GM18502 (cell line): Measurements from ENCODE around the gene RNU6-7.
A peak's percentile ranks its signal among the peaks of the same experiment; 100 is the strongest.

Experiments
- ATAC-seq: cut with Tn5 transposase; IDR thresholded peaks from one replicate; pipeline ENCODE4 v1.9.1; 2021; ENCODE audit warnings: mild to moderate bottlenecking; ENCODE audit not compliant: unreplicated experiment, poor library complexity

RNU6-7 gene

DNA sequence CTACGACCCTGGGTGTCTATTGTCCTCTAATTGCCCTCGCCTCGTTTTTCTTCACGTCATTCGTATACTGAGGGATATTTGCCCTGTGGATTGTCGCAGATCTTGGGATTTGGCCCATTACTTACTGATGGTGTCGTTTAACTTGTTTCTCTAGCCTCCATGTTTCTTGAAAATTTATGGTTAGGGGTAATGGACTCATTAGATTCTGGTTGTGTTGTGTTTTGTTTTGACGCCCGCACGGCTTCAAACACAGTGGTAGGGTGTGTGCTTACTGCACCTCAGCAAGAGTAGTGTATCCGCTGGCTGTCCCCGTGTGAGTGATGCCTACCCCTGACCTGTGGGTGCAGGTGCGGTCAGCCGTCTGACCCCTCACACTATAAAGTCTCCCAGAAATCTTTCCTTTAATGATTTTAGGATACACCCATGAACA is 2.1 kb downstream of the RNU6-7 start:
- ATAC-seq: no peak

- no peak for ATAC-seq
Observed at GRCh38 chr14:32205554-32205953, 3.7 kb downstream of the RNU6-7 start.

GRCh38 chr14:32205984-32206383 is 4.1 kb downstream of the RNU6-7 start:
- no peak for ATAC-seq

DNA sequence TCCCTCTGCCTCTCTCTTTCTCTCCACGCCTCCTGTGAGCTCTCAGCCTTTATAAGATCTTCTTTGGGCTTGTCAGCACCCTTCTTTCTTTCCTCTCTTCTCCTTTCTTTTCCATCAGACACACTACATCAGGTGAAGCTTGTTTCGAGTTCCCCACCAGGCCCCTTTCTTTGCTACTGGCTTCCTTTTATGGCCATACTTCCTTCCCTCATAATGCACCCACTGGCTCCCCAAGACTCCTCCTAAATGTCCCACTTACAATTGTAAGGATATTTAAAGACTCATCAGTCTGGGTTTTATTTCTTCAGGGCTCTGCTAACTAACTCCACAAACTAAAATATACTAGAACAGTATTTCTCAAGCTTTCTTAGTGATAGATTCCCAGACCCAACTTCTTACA is 4.7 kb downstream of the RNU6-7 start:
- ATAC-seq: no peak

- no peak for ATAC-seq
Observed at GRCh38 chr14:32208490-32208889, 6.6 kb downstream of the RNU6-7 start.

DNA sequence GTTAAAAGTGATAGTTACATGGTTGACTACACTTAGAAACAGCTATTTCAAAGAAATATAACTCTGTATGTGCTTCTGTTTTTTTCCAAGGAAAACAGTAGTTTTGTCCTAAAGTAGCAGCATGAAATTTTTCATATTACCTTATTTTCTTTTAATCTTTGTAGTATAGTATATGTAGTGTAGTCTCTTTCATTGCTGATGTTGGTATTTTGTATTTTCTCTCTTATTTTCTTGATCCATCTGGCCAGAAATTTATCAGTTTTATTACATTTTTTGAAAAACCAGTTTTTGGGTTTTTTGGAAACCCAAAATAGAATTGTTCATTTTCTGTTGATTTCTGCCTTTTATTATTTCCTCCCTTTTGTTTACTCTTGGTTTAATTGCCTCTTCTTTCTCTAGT is 7.6 kb downstream of the RNU6-7 start:
- no peak for ATAC-seq

- ATAC-seq: no peak
Observed at GRCh38 chr14:32211068-32211404, 9.2 kb downstream of the RNU6-7 start.

DNA sequence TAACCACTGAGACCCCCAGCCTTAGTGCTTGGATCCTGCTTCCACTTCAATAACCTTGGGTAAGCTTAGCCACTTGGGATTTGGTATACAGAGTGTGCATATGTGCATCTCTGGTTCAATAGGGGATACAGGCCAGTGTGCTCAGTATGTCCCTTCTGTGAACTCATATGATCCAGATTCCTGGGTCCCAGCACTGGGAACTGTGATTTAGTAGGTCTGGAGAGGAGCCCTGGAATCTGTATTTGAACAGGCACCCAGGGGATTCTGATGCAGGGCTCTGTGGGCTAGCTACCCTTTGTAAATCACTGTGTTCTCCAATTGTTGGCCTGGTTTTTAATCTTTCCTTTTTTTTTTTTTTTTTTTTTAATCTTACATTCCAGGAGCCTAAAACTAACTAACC is 11.0 kb downstream of the RNU6-7 start:
- no peak for ATAC-seq

- ATAC-seq: no peak
Observed at GRCh38 chr14:32217301-32217700, 15.5 kb downstream of the RNU6-7 start.

DNA sequence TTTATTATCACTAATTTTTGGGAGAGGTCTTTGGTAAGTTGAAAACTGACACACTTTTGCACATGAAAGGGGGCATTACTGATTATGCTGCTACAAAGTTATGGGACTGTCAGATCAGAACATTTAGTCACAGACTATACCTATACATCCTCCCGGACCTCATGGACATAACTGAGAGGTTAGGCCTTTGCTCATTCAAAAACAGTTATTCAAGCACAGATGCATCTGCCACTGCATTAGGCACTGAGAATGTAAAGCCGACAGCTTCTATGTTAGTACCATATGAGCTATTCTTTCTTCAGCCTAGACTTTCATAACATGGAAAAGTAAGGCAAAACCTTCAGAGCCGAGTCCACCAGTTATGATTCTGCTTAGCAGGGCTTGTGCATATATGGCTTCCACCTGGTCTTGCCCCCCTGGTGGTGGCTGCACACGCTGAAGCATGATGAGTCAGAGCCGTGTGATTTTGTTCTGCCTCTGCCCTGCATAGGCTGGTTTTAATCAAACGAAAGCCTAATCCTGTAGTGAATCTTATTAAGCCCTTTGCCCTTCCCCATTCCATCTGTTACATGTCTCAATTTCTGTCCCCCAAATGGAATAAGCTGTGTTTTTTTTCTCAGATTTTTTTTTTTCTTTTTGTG is 23.0 kb downstream of the RNU6-7 start:
- peak; percentile 46 for ATAC-seq

DNA sequence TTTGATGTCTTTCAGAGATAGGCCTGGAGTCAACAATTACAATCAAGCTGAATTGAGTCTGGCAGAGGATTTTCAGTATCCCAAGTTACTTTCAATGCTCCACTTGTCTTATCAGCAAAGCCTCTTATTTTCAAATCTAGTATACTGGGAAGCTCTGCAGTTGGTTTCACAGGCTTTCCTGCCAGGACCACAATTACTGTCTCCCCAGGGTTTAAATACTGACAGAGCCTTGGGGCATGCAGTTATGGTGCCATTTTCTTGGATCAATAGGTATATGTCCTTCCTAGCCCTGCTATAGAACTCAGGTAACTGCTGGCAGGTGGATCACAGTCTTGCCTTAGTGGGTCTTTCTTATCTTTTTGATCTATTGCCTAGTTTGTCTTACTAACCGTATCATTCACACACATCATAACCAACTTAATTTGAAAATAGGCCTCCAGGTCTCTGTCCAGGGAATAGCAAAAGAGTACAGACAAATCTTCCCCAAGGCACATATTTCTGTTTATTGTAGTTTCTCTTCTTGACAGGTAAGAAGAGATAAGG is 23.6 kb downstream of the RNU6-7 start:
- ATAC-seq: no peak

GRCh38 chr14:32226056-32226455 is 24.2 kb downstream of the RNU6-7 start:
- ATAC-seq: no peak

DNA sequence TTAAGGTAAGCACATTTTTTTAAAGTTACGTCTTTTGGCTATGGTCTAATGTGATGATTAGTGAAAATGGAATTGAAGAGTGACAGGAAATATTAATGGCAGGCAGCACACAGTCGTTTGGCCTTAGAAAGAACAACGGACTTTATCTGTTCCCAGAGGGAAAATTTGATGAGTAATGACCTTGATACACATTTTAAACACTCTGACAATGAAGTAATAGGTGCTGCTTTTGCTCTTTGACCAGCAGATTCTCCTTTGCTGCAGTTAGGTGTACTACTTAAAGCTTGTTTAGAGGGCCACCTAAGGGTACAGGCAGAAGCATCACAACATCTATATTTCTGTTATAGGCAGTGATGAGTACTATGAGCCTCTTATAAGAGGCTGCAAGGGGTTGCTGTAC is 28.3 kb downstream of the RNU6-7 start:
- no peak for ATAC-seq

- ATAC-seq: no peak
Observed at GRCh38 chr14:32230695-32231280, 28.9 kb downstream of the RNU6-7 start.

GRCh38 chr14:32232481-32232880 is 30.6 kb downstream of the RNU6-7 start:
- no peak for ATAC-seq

GRCh38 chr14:32233260-32233659 is 31.4 kb downstream of the RNU6-7 start:
- ATAC-seq: no peak

DNA sequence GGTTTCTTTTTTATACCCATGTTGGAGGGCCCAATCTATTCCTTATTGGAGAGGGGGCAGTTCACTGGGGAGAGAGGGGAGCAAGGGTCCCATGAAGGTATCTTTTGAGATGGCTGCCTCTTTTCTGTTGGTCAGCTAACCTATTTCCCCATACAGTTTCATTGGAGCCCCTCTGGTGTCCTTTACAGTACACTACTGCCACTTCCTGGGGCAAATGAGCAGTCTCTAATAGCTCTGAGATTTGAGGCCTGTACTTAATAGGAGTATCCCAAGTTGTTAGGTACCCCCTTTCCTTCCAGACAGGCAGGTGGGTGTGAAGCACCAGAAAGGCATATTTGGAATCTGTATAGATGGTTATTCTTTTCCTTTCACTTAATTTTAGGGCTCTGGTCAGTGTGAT is 42.6 kb downstream of the RNU6-7 start:
- no peak for ATAC-seq

- ATAC-seq: no peak
Observed at GRCh38 chr14:32246751-32247150, 44.9 kb downstream of the RNU6-7 start.

DNA sequence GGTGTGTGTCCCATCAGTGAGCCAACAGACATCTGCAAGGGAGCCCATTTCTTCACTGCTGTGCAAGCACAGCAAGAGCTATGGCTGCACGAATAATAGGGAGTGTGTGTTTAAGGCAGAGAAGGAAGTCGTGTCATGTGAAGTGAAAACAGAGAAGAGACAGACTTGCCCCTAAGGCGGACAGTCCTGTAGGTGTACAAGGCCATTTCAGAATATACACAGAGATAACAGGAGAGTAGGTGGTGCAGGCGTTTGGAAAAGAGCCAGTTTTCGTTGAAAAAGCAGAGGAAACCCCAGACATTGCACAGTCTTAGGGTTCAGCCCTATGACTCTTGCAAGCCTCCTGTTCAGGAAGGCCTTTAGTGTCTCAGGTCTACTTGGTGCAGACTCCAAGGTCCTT is 47.5 kb downstream of the RNU6-7 start:
- no peak for ATAC-seq

- ATAC-seq: no peak
Observed at GRCh38 chr14:32249780-32250179, 47.9 kb downstream of the RNU6-7 start.

- ATAC-seq: no peak
Observed at GRCh38 chr14:32250681-32251080, 48.8 kb downstream of the RNU6-7 start.

- no peak for ATAC-seq
Observed at GRCh38 chr14:32251530-32251929, 49.7 kb downstream of the RNU6-7 start.
